Endothelial cell of hepatic sinusoid (primary cell): ENCODE results near the gene SP7.

ENCODE experiments used
- in situ Hi-C: cut with HindIII; loops from 2 replicates; pipeline ENCODE4 v1.10.0; 2017; ENCODE audit warnings: low sequenced_read_pairs

The SP7 gene

DNA sequence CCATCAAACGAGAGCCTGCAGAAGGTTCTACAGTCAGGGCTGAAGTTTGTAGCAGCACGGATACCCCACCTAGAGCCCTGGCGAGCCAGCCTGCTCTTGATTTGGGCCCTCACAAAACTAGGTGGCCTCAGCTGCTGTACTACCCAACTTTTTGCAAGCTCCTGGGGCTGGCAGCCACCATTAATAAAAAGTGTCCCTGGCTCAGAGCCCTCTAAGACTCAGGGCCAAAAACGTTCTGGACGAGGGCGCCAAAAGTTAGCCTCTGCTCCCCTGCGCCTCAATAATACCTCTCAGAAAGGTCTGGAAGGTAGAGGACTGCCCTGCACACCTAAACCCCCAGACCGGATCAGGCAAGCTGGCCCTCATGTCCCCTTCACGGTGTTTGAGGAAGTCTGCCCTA is 49.7 kb downstream of the SP7 start:
- in situ Hi-C loops = loop anchor here (5.0 kb wide), 1 partner anchor 36 kb away; the partner anchor contains the start of gene AAAS

DNA sequence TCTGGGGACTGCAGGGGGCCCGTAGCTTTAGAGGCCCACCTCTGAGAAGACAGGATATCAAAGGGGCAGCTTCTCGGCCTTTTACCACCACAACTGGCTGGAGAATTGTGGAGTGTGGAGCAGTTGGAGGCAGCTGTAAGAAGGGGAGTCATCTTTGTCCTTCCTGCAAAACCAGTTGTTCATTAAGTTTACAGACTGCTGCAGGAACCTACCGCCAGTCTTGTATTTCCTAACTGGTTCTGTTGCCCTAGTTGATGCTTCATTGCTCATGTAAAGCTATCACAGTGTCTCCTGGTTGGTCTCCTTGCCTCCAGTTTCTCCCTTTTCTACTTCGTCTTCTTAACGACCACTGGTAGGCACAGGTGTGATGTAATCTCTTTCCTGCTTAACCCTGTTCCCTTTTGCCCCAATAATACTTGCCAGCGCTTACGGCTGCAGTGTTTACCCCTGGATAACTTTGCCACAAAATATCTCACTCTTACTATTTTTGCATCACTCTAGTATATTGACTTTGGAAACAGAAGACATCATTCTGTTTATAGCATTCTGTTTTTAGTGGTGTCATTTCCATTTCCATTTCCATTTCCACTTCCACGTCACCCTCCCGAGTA is 56.2 kb downstream of the SP7 start:
- in situ Hi-C loops = no loop called here

DNA sequence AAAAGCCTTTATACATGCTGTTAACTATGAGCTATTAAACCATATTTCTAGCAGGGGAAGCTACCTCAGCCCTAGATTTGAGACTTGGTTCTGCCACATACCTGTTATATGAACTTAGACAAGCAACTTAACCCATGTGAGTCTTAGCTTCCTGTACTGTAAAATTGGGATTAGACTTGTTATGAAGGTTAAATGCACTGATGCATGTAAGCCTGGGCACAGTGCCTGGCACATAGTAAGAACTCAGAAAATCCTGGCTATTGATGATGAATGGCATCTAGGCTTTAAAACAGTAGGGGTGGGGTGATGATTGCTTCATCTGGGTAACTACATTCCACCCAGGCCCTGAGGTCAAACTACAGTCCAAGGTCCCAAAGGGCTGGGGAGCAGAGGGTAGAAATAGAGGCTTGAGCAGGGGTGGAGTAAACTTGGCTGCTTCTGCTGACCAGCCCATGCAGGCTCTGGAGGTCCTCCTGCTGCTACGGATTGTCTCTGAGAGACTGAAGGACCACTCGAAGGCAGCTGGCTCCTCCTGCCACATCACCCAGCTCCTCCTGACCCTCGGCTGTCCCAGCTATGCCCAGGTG is 56.8 kb downstream of the SP7 start:
- in situ Hi-C loops = no loop called here

DNA sequence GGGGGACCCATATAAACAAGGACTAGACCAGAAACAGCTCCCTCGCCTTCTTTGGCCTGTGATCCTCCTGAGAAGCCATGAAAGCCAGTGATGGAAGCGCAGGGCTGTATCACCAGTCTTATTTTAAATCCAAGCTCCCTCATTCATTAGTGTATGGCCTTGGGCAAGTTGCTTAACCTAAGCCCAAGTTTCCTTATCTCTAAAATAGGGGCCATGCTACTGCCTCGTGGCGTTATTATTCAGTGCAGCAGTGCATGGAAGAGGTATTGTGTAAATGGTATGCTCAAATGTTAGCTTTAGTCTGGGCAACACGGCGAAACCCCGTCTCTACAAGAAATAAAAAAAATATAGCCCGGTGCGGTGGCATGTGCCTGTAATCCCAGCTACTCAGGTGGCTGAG is 58.2 kb downstream of the SP7 start:
- in situ Hi-C loops = no loop called here
